Measurements from ENCODE around the gene DBNDD2.

GRCh38 chr20:45416917-45417316 is 8.8 kb downstream of the DBNDD2 start:
- TF ChIP-seq, protein P1, sequence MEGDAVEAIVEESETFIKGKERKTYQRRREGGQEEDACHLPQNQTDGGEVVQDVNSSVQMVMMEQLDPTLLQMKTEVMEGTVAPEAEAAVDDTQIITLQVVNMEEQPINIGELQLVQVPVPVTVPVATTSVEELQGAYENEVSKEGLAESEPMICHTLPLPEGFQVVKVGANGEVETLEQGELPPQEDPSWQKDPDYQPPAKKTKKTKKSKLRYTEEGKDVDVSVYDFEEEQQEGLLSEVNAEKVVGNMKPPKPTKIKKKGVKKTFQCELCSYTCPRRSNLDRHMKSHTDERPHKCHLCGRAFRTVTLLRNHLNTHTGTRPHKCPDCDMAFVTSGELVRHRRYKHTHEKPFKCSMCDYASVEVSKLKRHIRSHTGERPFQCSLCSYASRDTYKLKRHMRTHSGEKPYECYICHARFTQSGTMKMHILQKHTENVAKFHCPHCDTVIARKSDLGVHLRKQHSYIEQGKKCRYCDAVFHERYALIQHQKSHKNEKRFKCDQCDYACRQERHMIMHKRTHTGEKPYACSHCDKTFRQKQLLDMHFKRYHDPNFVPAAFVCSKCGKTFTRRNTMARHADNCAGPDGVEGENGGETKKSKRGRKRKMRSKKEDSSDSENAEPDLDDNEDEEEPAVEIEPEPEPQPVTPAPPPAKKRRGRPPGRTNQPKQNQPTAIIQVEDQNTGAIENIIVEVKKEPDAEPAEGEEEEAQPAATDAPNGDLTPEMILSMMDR (conservative IDR thresholded peaks at IDR 0.05 in 1 of 2, IDR thresholded peaks at IDR 0.05 in 1 of 2; ENCODE audit: extremely low read depth in 1 of 2, insufficient read depth in 1 of 2, low read depth in 1 of 2, low read length in 2 of 2): no peak
- no peak for TF ChIP-seq EZH2 (IDR thresholded peaks at IDR 0.05; ENCODE audit: borderline replicate concordance, low read length)

All from mammary epithelial cell (primary cell).